K562 (cell line): Measurements from ENCODE around the gene MED16. TPM values are rescaled to one million over a fixed set of nuclear protein-coding genes. Genes with fewer than 3 reads are reported as not detected.
A peak's percentile ranks its signal among the peaks of the same experiment; 100 is the strongest.

Experiments
- ATAC-seq: fragments of 200-7000 bp; cut with Tn5 transposase; 3 replicates; pipeline ENCODE4 v1.9.1; 2020; ENCODE audit warnings: moderate library complexity
- BruUV-seq: library from RNA; stranded (reverse); fragments of 400-500 nt; replicated peaks from 2 replicates; lab custom pipeline; 2021; lab: Mats Ljungman, UMichigan
- CTCF ChIA-PET: fragments of 300-600 bp; formaldehyde crosslinking; extraction: SDS; loops from one replicate; lab custom pipeline; 2021; ENCODE audit warnings: low intra/inter-chr PET ratio; lab: Yijun Ruan, JAX
- POLR2A ChIA-PET: fragments of 300-600, 350-650 bp; sonication (Branson Sonifier 250); formaldehyde crosslinking; extraction: SDS; loops from one replicate; lab custom pipeline; 2021; ENCODE audit warnings: antibody characterized with exemption, inconsistent platforms; lab: Yijun Ruan, JAX
- DNase-seq, 4 experiments: peaks; one replicate each; pipeline versions ENCODE4 v3.0.0 to v3.0.0-alpha.2; 2011 to 2018; ENCODE audit warnings: low spot score in 3 of 4, mixed read lengths in 3 of 4; ENCODE audit errors: extremely low read depth in 1 of 4
- FAIRE-seq: peaks from 2 replicates; lab custom pipeline; 2011; peaks lifted over from hg19 to GRCh38; lab: Jason Lieb, UNC
- H2AFZ ChIP-seq: 2 replicates; pipeline ENCODE4 v1.6.0; 2011; ENCODE audit warnings: low read depth, low read length, control low read depth, inconsistent platforms
- H3K27ac ChIP-seq: fragments of 200-600 bp; 3 replicates; pipeline ENCODE4 v1.8.0; 2011; ENCODE audit warnings: low read depth, mild to moderate bottlenecking, control low read depth, inconsistent platforms, low read length, moderate library complexity, mixed read lengths; ENCODE audit errors: extremely low read depth
- H3K27me3 ChIP-seq, 2 experiments: fragments of 300-600 bp in 1 of 2; 2 replicates in 1 of 2; 3 replicates in 1 of 2; pipeline versions ENCODE4 v1.6.0 to v1.8.0; 2011; ENCODE audit warnings: inconsistent platforms in 2 of 2, low read length in 2 of 2, mild to moderate bottlenecking in 1 of 2, mixed read lengths in 1 of 2, moderate library complexity in 1 of 2; ENCODE audit not compliant: control insufficient read depth in 2 of 2, insufficient read depth in 2 of 2
- H3K36me3 ChIP-seq: fragments of 300-600 bp; 3 replicates; pipeline ENCODE4 v1.8.0; 2011; ENCODE audit warnings: mild to moderate bottlenecking, low read length, inconsistent platforms; ENCODE audit not compliant: control insufficient read depth, insufficient read depth
- H3K4me1 ChIP-seq, 2 experiments: fragments of 200-600 bp in 1 of 2; replicated peaks in 1 of 2; 2 replicates in 1 of 2; 3 replicates in 1 of 2; pipeline versions ENCODE4 v1.5.1 to v1.8.0; 2011; ENCODE audit warnings: inconsistent platforms in 2 of 2, low read length in 2 of 2, mild to moderate bottlenecking in 1 of 2, mixed read lengths in 1 of 2, moderate library complexity in 1 of 2; ENCODE audit not compliant: control insufficient read depth in 2 of 2, insufficient read depth in 2 of 2
- H3K4me2 ChIP-seq: 2 replicates; pipeline ENCODE4 v1.6.1; 2011; ENCODE audit warnings: low read length, control low read depth, inconsistent platforms, mixed read lengths; ENCODE audit not compliant: insufficient read depth
- H3K4me3 ChIP-seq: fragments of 200-600 bp; sonication (generic), shearing (Covaris generic); 2 replicates; pipeline ENCODE4 v1.5.1; 2016; ENCODE audit warnings: control low read depth, inconsistent platforms
- H3K79me2 ChIP-seq: fragments of 200-600 bp; 3 replicates; pipeline ENCODE4 v1.8.0; 2011; ENCODE audit warnings: low read length, inconsistent platforms; ENCODE audit not compliant: control insufficient read depth, insufficient read depth
- H3K9ac ChIP-seq, 2 experiments: 2 replicates each; pipeline versions ENCODE4 v1.6.0 to v1.6.1; 2011; ENCODE audit warnings: low read depth in 2 of 2, low read length in 2 of 2, control low read depth in 1 of 2, inconsistent platforms in 1 of 2, mild to moderate bottlenecking in 1 of 2, mixed read lengths in 1 of 2; ENCODE audit not compliant: insufficient read depth in 1 of 2
- H3K9me1 ChIP-seq: one replicate; pipeline ENCODE4 v1.6.0; 2011; ENCODE audit warnings: inconsistent platforms, mild to moderate bottlenecking, low read length, moderate library complexity; ENCODE audit not compliant: control insufficient read depth, insufficient read depth
- H3K9me3 ChIP-seq: replicated peaks from 2 replicates; pipeline ENCODE4 v1.5.1; 2011; ENCODE audit warnings: low read depth, low read length, inconsistent platforms; ENCODE audit not compliant: control insufficient read depth, insufficient read depth
- H4K20me1 ChIP-seq: replicated peaks from 2 replicates; pipeline ENCODE4 v1.6.1; 2011; ENCODE audit warnings: low read length, inconsistent platforms, mixed read lengths; ENCODE audit not compliant: control insufficient read depth, insufficient read depth
- E2F6 ChIP-seq, 2 experiments: IDR thresholded peaks; 2 replicates each; pipeline ENCODE4 v1.6.1; 2011; ENCODE audit warnings: borderline replicate concordance in 1 of 2, control low read depth in 1 of 2, low read depth in 1 of 2, low read length in 1 of 2, mild to moderate bottlenecking in 1 of 2, mixed read lengths in 1 of 2, moderate library complexity in 1 of 2; ENCODE audit not compliant: insufficient read depth in 1 of 2, insufficient read length in 1 of 2, poor library complexity in 1 of 2, severe bottlenecking in 1 of 2; ENCODE audit errors: extremely low read depth in 1 of 2
- MBD1 ChIP-seq: fragments of 250-450 bp; sonication (Bioruptor Pico); IDR thresholded peaks from 2 replicates; pipeline ENCODE4 v1.8.0; 2022; ENCODE audit warnings: inconsistent platforms
- PKNOX1 ChIP-seq: fragments of 450-650 bp; IDR thresholded peaks from 2 replicates; pipeline ENCODE4 v1.6.1; 2016
- RBBP5 ChIP-seq: fragments of 200-600 bp; sonication (generic); IDR thresholded peaks from 2 replicates; pipeline ENCODE4 v1.6.1; 2012; ENCODE audit warnings: borderline replicate concordance, mild to moderate bottlenecking, low read length, control low read depth, inconsistent platforms; ENCODE audit not compliant: insufficient read depth, poor library complexity, severe bottlenecking
- ZNF277 ChIP-seq: fragments of 250-450 bp; sonication (Bioruptor Pico); IDR thresholded peaks from 2 replicates; pipeline ENCODE4 v1.8.0; 2022; ENCODE audit warnings: inconsistent platforms, mild to moderate bottlenecking, moderate library complexity, borderline replicate concordance
- ZNF644 ChIP-seq: fragments of 200-800 bp; sonication (Bioruptor generic); IDR thresholded peaks from 2 replicates; pipeline ENCODE4 v1.6.1; 2016; ENCODE audit warnings: low read depth, missing genetic modification characterization, missing compliant biosample characterization
- WGBS: fragments of 100-300 bp; shearing (Covaris generic); methylation state at CpG from one replicate; pipeline ENCODE4 v1.1.6; 2016; ENCODE audit warnings: low coverage, mixed read lengths; ENCODE audit not compliant: insufficient coverage; ENCODE audit errors: missing lambda C conversion rate; 5-methylcytosine and 5-hydroxymethylcytosine counted together
- in situ Hi-C: fragments of 300-500 bp; cut with MboI; formaldehyde crosslinking; loops from 4 replicates; pipeline ENCODE4 v1.15.0; 2018; ENCODE audit warnings: inconsistent platforms, mixed read lengths
- intact Hi-C: fragments of 100-400 bp; cut with micrococcal nuclease; formaldehyde crosslinking; loops from 2 replicates; pipeline ENCODE4 v1.14.2; 2022
- polyA plus RNA-seq, 8 experiments: library from polyadenylated mRNA; depleted of rRNA in 4 of 8; stranded (reverse) in 5 of 8; unstranded in 3 of 8; fragments of >200 nt; fragmentation: Nextera tagmentation in 2 of 8; fragmentation: Illumina TruSeq in 1 of 8; extraction: Ambion mirVana in 2 of 8; extraction: Trizol in 1 of 8; gene quantifications; 2 replicates each; pipeline versions ENCODE4 v1.2.1 to v1.2.3, GENCODE V29; 2011 to 2014; ENCODE audit warnings: inconsistent platforms in 1 of 8, missing spikeins in 1 of 8
- total RNA-seq, 7 experiments: library from RNA; depleted of rRNA in 6 of 7; stranded (reverse); fragments of >200 nt in 6 of 7; fragmentation: Illumina TruSeq in 2 of 7; extraction: Trizol in 2 of 7; gene quantifications; 2 replicates each; pipeline versions ENCODE4 v1.2.1 to v1.2.3, GENCODE V29; 2011 to 2021; ENCODE audit warnings: low replicate concordance in 1 of 7

The MED16 gene
- total and polyA plus RNA-seq, 9 of the 15 experiments (the other 6 are each of a cell fraction or from before 2014, with no cell fraction given) = 0.89 to 59.9 (median 8.6) TPM

GRCh38 chr19:861756-862580 is 31.0 kb downstream of the MED16 start:
- BruUV-seq = no TSS peak
- ChIA-PET CTCF (interaction anchor here (1.5 kb wide), 1 partner anchor 56 kb away, joined by 6 read pairs; the partner anchor contains the start of gene KISS1R), POLR2A (interaction anchor here (0.7 to 1.3 kb wide), 3 partner anchors 45 to 160 kb away, joined by 3 to 4 read pairs (median 3); partner anchors contain the start of gene RNU6-2)
- Histone ChIP-seq H3K27ac (peak overlapping the region; percentile 91; the same call in 2 of the 3 replicates), H3K36me3 (peaks cover 17% of the 10 kb centered on the region; the same call in 1 of the 3 replicates), H3K9me3 (no peaks in the 10 kb centered on the region), H3K27me3 (no peaks in the 10 kb centered on the region), H4K20me1 (no peaks in the 10 kb centered on the region), H3K9ac (peak overlapping the region in 1 of 2 experiments; percentile 88; a peak in 2 of 4 replicates), H3K79me2 (peaks cover 12% of the 10 kb centered on the region), H3K4me2 (peak overlapping the region; percentile 72), H3K4me1 (peaks cover 25 to 70% of the 10 kb centered on the region in 2 experiments), H3K9me1 (no peaks in the 10 kb centered on the region), H2AFZ (no peak overlapping the region), H3K4me3 (peak overlapping the region; percentile 62)
- intact Hi-C loops = loop anchor here (1.0 to 5.0 kb wide), 4 partner anchors 53 to 380 kb away; partner anchors contain the start of genes ATP5F1D and WDR18
- FAIRE-seq = peak; percentile 90
- peak; percentile 78 for ATAC-seq
- peak; percentile 94 to 98 (median 94) for DNase-seq
- in situ Hi-C loops = no loop called here
- WGBS = 2% methylated on average over 32 of the region's 60 CpGs
- TF ChIP-seq ZNF277 (CRISPR knock-in tag) (no peak), E2F6 (IDR thresholded peaks at IDR 0.05; ENCODE audit: borderline replicate concordance in 1 of 2, extremely low read depth in 1 of 2, insufficient read depth in 1 of 2, insufficient read length in 1 of 2, low read depth in 1 of 2, low read length in 1 of 2, poor library complexity in 1 of 2, severe bottlenecking in 1 of 2) (peak; percentile 91 to 94), PKNOX1 (peak; percentile 32), MBD1 (CRISPR knock-in tag) (no peak), RBBP5 (no peak), ZNF644 (tag) (no peak)
